ENCODE measurements around the gene POLE. TPM values are rescaled to one million over a fixed set of nuclear protein-coding genes. Genes with fewer than 3 reads are reported as not detected.

The POLE gene
- total RNA-seq, 2 donors from 2014 or later, result 12.5 to 36.9 TPM

GRCh38 chr12:132584429-132584828 lies 102.7 kb downstream of the POLE start:
- TF ChIP-seq CTCF (IDR thresholded peaks at IDR 0.05), result no peak
- no peak for TF ChIP-seq POLR2A (IDR thresholded peaks at IDR 0.05)
- peaks cover 0 to 3% of the 10 kb centered on the region in 2 donors for H3K36me3 ChIP-seq (replicated peaks in 1 of 2; ENCODE audit: insufficient read depth in 1 of 2, low read depth in 2 of 2)
- H3K4me3 ChIP-seq, result no peak overlapping the region
- H3K27ac ChIP-seq, result no peak overlapping the region
- H3K27me3 ChIP-seq, result no peaks in the 10 kb centered on the region
- no peak for ATAC-seq
- WGBS, 2 donors, result 87 to 88% methylated on average over 9 to 14 of the region's 14 CpGs
- no peak for DNase-seq
- H3K4me1 ChIP-seq, result no peaks in the 10 kb centered on the region
- intact Hi-C loops (cut with DNase I), result no loop called here
- peaks cover 0 to 4% (median 0%) of the 10 kb centered on the region in 3 donors for H3K9me3 ChIP-seq

DNA sequence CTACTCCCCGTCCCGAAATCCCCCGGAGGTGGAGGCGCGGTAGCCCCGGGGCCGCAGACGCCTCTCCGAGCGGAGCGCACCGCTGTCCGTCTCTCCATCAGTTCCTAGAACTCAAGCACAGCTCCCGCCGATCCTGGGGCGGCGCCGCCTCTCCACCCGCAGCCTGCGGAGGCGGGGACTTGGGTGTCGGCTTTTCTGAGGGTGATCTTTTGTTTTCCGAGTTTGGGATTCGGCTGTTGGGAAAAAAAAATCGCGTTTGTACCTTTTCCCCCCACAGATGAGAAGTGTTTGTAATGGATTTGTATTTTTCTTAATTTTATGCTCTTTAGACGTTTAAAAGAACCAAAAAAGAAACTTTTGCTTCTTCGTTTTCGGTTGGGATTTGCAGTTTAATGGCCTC lies 103.4 kb downstream of the POLE start:
- ATAC-seq (no peak), DNase-seq (no peak)
- H3K4me3 ChIP-seq, result no peak overlapping the region

DNA sequence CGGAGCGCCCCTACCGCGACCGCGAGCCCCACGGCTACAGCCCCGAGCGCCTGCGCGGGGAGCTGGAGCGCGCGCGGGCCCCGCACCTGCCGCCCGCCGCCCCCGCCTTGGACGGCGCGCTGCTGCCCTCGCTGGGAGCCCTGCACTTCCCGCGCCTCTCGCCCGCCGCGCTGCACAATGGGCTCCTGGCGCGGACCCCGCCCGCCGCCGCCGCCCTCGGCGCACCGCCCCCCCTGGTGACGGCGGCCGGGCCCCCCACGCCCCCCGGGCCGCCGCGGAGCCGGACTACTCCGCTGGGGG lies 103.8 kb downstream of the POLE start:
- DNase-seq (no peak), ATAC-seq (no peak)
- 93 to 100% methylated on average over 1 to 19 of the region's 50 CpGs for WGBS, 2 donors
- no peak for TF ChIP-seq CTCF (IDR thresholded peaks at IDR 0.05)
- no peak for TF ChIP-seq POLR2A (IDR thresholded peaks at IDR 0.05)
- no peaks in the 10 kb centered on the region for H3K27me3 ChIP-seq
- no peaks in the 10 kb centered on the region for H3K9me3 ChIP-seq
- peaks cover 0 to 5% of the 10 kb centered on the region in 2 donors for H3K36me3 ChIP-seq (replicated peaks in 1 of 2; ENCODE audit: insufficient read depth in 1 of 2, low read depth in 2 of 2)
- intact Hi-C loops (cut with DNase I), result no loop called here
- no peak overlapping the region for H3K27ac ChIP-seq
- H3K4me3 ChIP-seq, result no peak overlapping the region
- no peaks in the 10 kb centered on the region for H3K4me1 ChIP-seq

More for the DNA sequence above, 103.4 kb downstream of the POLE start:
- Histone ChIP-seq H3K4me1 (no peaks in the 10 kb centered on the region), H3K9me3 (peaks cover 0 to 2% (median 0%) of the 10 kb centered on the region in 3 donors), H3K36me3 (replicated peaks in 1 of 2; ENCODE audit: insufficient read depth in 1 of 2, low read depth in 2 of 2) (peaks cover 0 to 5% of the 10 kb centered on the region in 2 donors), H3K27ac (no peak overlapping the region), H3K27me3 (no peaks in the 10 kb centered on the region)
- WGBS, 2 donors, result 77 to 88% methylated on average over 16 to 17 of the region's 29 CpGs
- TF ChIP-seq POLR2A (IDR thresholded peaks at IDR 0.05) (no peak), CTCF (IDR thresholded peaks at IDR 0.05) (no peak)
- intact Hi-C loops (cut with DNase I), result no loop called here

DNA sequence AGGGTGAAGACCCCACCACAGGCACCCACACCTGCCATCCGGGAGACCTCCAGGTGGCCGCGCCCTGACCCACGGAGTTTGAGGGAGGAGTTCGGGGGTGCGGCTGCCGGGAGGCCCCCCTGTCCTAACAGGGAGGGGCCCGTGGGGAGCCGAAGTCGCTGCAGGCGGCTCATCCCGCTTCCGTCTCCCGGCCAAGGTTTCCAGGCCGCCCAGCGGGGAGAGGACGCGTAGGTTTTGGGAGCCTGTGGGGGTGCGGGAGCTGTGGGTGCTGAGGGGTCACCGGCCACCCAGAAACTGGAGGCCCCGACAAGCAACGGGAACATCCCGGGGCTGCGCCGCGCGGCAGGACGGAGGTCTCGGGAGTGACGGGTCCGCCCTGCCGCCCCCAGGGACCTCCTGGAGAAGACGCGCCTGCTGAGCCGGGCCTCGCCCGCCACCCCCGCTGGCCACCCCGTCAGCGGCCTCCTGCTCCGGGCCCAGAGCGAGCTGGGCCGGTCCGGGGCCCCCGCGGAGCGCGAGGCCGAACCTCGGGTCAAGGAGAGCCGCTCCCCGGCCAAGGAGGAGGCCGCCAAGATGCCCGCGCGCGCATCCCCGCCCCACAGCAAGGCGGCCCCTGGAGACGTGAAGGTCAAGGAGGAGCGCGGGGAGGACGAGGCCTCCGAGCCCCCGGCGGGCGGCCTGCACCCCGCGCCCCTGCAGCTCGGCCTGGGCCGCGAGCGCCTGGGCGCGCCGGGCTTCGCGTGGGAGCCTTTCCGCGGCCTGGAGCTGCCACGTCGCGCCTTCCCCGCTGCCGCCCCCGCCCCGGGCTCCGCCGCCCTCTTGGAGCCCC lies 104.3 kb downstream of the POLE start:
- DNase-seq (no peak), ATAC-seq (no peak)
- Histone ChIP-seq H3K9me3 (no peaks in the 10 kb centered on the region), H3K27me3 (no peaks in the 10 kb centered on the region), H3K4me1 (no peaks in the 10 kb centered on the region), H3K27ac (no peak overlapping the region), H3K4me3 (no peak overlapping the region), H3K36me3 (replicated peaks in 1 of 2; ENCODE audit: insufficient read depth in 1 of 2, low read depth in 2 of 2) (peaks cover 1 to 6% of the 10 kb centered on the region in 2 donors)
- intact Hi-C loops (cut with DNase I), result no loop called here
- TF ChIP-seq CTCF (IDR thresholded peaks at IDR 0.05) (no peak), POLR2A (IDR thresholded peaks at IDR 0.05) (no peak)
- WGBS, 2 donors, result 79 to 93% methylated on average over 34 to 60 of the region's 89 CpGs

- DNase-seq (no peak), ATAC-seq (no peak)
- intact Hi-C loops (cut with DNase I), result no loop called here
- H3K4me1 ChIP-seq, result no peaks in the 10 kb centered on the region
- TF ChIP-seq POLR2A (IDR thresholded peaks at IDR 0.05), result no peak
- no peak for TF ChIP-seq CTCF (IDR thresholded peaks at IDR 0.05)
- no peak overlapping the region for H3K27ac ChIP-seq
- 83 to 90% methylated on average over 6 to 20 of the region's 24 CpGs for WGBS, 2 donors
- no peak overlapping the region for H3K4me3 ChIP-seq
- no peaks in the 10 kb centered on the region for H3K27me3 ChIP-seq
- H3K9me3 ChIP-seq, result no peaks in the 10 kb centered on the region
- peaks cover 5 to 10% of the 10 kb centered on the region in 2 donors for H3K36me3 ChIP-seq (replicated peaks in 1 of 2; ENCODE audit: insufficient read depth in 1 of 2, low read depth in 2 of 2)
These were observed 105.1 kb downstream of the POLE start for GRCh38 chr12:132582058-132582420.

Measured in body of pancreas (tissue), 4 donors.